GM18951 (cell line): ENCODE results near the gene SLC38A4.

Experiments
- POLR2A ChIP-seq: IDR thresholded peaks from 4 replicates; pipeline ENCODE4 v1.6.1; 2011; ENCODE audit warnings: mild to moderate bottlenecking; ENCODE audit not compliant: insufficient read length, insufficient read depth; ENCODE audit errors: extremely low read depth
- in situ Hi-C: fragments of 300-500 bp; cut with MboI; formaldehyde crosslinking; loops from one replicate; pipeline ENCODE4 v1.12.0; 2022; ENCODE audit warnings: low sequenced_read_pairs, mixed read lengths, inconsistent platforms; ENCODE audit not compliant: unreplicated experiment

Gene SLC38A4

DNA sequence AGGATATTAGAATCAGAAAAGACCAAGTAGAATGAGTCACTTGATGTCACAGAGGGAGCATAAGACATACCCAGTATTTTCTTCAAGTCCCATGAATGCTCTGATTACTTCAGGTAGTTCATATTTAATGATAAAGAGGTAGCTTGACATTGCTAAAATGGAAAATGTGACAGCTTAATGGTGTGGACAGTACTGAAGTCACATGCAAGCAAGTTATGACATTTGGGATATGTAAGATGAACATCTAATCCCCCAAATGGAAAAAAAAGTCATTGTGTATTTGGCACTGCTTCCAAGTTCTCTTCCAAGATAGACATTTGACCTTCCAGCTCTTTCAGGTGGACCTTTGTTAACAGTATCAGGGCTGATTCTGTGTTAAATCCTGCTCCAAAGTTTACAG lies 45.9 kb downstream of the SLC38A4 start:
- in situ Hi-C loops, result no loop called here
- no peak for TF ChIP-seq POLR2A

DNA sequence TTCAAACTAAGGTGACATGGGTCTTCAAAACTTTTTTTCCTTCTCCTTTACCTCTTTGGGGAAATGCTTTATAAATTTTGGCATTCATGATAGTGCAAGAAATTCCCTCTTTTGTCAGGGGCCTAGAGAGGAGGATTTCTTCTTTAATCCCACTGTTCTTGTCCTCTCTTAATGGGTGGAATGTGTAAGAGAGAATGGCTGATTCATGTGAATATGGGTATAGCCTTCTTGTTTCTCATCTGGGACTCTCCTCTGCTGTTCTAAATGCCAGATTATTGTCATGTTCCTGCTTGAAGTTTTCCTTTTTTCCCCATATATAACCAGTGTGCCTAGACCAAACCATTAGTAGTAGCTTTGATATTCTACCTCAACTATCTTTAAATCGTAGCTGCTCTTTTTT lies 46.7 kb downstream of the SLC38A4 start:
- no peak for TF ChIP-seq POLR2A
- in situ Hi-C loops, result no loop called here

DNA sequence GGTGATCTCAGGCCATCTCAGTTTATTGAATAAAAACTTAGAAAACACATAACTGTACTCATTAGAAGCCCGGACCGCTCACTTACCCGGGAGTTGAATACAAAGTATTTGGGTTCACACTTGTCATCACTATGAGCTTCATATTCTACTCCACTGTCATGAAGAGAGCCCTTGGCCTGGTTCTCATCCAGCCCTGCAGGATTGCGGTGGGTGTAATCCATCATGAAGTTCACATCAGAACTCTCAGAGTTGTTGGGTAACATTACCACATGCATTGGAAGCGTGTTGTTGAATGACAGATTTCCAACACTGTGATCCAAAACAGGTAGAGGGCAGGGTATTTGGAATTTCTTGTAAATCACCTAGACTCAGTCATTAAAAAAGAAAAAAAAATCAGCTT lies 47.4 kb downstream of the SLC38A4 start:
- TF ChIP-seq POLR2A, result no peak
- in situ Hi-C loops, result no loop called here

DNA sequence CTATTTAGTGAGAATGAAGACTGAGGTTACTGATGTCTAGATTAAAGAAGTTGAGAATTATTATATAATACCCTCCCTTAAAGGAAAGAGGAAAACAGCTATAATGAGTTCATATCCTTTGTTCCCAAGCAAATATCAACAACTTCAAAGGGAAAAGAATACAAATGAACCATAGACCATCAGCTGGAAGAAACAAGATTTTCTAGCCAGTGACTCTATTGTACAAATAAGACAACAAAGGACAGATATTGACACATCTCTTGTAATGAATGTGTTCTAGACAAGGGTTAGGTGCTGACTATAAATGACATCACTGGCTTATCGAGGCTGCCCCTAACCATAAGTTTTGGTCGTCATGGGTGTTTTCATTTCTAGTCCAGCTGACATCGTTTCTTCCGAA lies 48.2 kb downstream of the SLC38A4 start:
- in situ Hi-C loops, result no loop called here
- no peak for TF ChIP-seq POLR2A

DNA sequence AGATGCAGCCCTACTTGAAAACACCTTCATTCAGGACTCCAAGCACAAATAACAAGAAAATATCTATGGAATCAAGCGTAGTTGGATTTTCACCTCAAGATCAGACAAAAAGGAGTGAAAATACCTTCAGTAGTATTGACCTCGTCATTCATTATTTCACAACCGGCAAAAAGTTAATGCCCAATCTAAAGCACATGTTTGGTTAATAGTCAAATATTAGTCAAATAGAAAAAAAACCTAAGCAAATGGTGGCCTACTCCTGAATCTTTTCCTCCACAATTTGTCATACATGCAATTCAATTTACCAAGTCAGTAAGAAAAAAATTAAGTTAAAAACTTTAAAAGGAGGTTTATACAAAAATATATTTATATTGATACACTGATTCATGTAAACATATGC lies 50.0 kb downstream of the SLC38A4 start:
- in situ Hi-C loops, result no loop called here
- no peak for TF ChIP-seq POLR2A

DNA sequence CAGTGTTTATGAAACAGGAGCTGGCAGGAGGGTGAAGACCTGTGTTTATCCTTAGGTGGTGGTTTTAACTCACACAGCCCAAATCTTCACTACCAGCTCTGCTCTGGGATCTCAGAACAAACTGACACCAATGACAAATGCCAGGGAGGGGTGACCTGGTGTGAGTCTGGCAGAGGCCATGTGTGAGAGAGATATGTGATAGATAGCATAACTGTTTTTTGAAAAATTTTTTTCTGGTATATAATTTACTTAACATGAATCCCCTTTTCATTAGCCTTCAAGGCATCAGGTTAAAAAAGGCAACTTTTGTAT lies 51.5 kb downstream of the SLC38A4 start:
- in situ Hi-C loops, result no loop called here

DNA sequence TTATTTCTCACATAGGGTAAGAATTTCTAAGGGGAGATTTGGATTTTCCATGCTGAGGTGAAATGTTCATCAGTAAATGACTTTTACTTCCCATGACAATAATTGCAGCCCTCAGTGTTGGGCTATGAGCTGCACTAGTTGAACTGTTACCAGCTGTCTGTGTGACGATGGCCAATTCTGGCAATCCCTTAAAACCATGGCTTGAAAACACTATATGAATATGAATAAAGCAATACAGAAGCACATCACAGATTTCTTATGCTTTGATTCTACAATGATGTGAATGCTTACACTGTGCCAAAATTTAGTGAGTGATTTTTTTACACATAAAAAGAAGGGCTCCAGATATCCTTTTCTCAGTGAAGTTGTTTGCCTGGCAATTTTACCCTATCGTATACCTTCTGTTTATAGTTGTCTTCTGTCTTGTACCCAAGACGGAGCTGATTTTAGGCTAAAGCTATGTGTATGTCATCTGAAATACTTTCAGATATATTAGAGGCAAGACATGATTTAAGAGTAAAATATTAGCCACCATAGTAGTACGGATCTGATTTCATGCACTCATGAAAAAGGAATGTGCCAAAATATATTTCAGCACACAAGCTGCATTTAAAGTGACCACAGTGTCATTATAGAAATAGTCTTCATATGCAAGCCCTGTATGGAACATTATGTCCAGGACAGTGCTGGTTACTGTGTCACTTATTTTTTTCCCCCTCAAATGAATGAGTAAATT lies 52.0 kb downstream of the SLC38A4 start:
- in situ Hi-C loops, result no loop called here
- TF ChIP-seq POLR2A, result no peak

More for the DNA sequence above, 51.5 kb downstream of the SLC38A4 start:
- TF ChIP-seq POLR2A, result no peak

DNA sequence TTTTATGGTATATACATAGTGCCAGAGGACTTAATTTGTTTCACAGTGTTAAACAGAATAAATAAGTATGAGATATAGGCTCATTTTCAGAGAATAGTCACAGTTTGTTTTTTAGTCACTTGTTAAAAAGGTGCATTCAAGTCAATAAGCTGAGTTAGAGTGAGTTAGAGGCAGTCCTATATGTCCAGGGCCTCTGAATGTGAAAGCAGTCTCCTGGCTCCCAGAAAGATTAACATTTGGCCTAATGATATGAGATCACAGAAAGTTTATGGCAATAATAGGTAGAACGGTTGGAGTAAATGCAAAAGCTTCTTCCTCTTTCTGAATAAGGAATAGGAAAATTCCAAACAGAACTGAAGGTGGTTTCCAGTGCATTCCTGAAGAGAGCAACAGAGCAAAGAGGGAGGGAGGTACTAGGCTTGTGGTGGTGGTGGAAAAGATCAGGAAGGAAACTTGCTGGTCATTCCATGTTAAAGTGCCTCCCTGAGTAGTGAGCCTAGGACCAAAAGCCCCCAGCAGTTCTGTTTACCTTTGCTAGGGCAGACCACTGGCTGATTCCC lies 54.4 kb downstream of the SLC38A4 start:
- in situ Hi-C loops, result no loop called here

DNA sequence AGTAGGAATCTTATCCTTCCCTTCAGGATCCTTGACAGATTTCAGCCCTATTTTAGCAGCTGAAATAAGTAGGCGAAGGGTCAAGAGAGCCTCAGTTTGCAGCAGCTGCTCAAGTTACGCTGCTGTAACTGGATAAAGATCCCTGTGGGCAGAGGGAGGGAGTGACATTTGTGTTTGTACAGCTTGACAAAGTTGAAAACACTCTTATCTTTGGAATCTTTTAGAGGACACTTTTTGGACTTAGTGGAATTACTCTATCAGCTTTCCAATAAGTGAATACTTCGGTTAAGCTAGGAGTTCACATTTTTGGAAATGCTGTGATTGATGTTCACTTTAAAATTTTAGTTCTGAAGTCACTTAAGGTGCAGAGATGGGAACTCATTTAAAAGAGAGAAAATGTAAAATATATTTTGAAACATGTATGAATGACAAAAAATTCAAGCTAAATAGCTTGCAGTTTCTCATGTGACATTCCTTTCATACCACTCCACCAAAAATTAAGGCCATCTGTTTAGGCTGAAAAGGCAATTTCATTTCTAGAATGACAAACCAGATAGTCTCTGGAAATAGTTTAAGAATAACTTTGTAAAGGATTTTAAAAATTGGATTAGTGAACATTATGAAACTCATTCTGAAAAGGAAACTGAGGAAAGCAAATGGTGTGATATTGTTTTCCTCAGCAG lies 55.2 kb downstream of the SLC38A4 start:
- no peak for TF ChIP-seq POLR2A
- in situ Hi-C loops, result no loop called here

More for the DNA sequence above, 54.4 kb downstream of the SLC38A4 start:
- no peak for TF ChIP-seq POLR2A

DNA sequence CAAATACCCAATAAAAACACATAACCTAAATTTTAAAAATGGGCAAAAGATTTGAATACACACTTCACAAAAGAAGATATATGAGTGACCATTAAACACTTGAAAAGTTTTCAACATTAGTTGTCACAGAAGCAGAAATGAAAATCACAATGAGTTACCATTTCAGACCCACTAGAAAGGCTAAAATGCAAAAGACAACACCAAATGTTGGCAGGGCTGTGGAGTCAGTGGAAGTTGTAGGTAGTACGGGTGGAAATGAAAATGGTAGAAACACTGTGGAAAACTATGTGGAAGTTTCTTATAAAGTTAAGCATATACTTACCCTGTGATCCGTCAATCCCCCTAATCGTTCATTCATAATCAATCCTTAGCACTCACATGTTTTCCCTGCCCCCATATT lies 61.8 kb downstream of the SLC38A4 start:
- in situ Hi-C loops, result no loop called here
- no peak for TF ChIP-seq POLR2A

DNA sequence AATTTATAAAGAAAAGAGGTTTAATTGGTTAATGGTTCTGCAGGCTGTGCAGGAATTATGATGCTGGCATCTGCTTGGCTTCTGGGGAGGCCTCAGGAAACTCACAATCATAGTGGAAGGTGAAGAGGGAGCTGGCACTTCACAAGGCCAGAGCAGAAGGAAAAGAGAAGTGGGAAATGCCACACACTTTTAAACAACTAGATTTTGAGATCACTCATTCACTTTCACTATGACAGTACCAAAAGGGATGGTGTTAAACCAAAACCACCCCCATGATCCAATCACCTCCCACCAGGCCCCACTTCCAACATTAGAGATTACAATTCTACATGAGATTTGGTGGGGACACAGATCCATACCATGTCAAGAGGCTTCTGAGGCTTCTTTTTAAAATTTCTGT lies 62.6 kb downstream of the SLC38A4 start:
- in situ Hi-C loops, result no loop called here
- TF ChIP-seq POLR2A, result no peak

DNA sequence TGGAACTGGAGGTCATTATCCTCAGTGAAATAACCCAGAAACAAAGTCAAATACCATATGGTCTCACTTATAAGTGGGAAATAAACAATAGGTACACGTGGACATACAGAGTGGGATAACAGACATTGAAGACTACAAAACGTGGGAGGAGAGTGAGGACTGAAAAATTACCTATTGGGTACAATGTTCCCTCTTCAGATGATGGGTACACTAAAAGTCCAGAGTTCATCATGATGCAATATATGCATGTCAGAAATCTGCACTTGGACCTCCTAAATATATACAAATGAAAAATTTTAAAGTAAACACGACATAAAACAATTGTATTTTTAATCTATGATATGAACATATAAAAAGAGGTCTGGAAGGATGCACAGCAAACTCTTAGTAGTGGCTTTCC lies 71.2 kb downstream of the SLC38A4 start:
- TF ChIP-seq POLR2A, result no peak

DNA sequence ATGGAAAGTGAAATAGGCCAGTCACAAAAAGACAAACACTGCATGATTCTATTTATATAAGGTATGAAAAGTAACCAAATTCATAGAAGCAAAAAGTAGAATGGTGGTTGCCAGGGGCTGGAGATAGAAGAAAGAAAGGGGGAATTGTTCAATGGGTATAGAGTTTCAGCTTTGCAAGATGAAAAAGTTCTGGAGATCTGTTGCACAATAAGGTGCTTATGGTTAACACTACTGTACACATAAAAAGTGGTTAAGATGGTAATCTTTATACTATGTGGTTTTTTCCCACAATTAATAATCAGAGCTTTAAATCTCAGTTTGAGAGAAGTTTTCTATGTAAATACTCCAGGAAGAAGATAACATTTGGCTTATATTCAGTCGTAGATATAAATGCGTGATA lies 73.4 kb downstream of the SLC38A4 start:
- TF ChIP-seq POLR2A, result no peak
- in situ Hi-C loops, result no loop called here

More for the DNA sequence above, 71.2 kb downstream of the SLC38A4 start:
- in situ Hi-C loops, result no loop called here

DNA sequence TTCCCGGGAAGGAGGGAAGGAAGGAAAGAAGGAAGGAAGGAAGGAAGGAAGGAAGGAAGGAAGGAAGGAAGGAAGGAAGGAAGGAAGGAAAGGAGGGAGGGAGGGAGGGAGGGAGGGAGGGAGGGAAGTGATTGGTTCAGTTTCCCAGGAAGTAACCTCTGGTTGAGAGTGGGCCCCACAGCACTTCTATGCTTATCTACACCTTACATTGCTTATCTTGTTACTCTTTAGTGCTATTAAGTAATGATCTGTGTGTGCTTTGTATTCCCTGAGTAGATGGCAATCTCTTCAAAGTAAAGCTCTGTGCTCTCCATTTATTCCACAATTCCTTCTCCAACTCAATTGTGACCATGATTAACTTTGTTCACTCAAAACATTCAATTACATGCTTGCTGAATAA lies 74.6 kb downstream of the SLC38A4 start:
- no peak for TF ChIP-seq POLR2A
- in situ Hi-C loops, result no loop called here
